Tibial artery (tissue), 4 donors: Measurements from ENCODE around the gene KIF26B.
"Not testable (repeated sequence)": the region's sequence is repeated elsewhere in the genome, so short reads cannot be mapped to it uniquely, and the experiment has no call there.

Source experiments
- DNase-seq, 2 donors: peaks; one replicate each; pipeline ENCODE4 v3.0.0-alpha.2; 2019
- H3K27ac ChIP-seq, 2 donors: fragments of 200-600 bp; sonication (generic) in 1 of 2; 1 replicate in 1 of 2; 2 replicates in 1 of 2; pipeline ENCODE4 v1.5.1; 2018 to 2019; ENCODE audit warnings: mild to moderate bottlenecking in 1 of 2
- H3K27me3 ChIP-seq, 2 donors: fragments of 200-600 bp; sonication (generic) in 1 of 2; one replicate each; pipeline versions ENCODE4 v1.5.1 to v1.6.0; 2016 to 2019
- H3K36me3 ChIP-seq, 3 donors: fragments of 200-600 bp; sonication (generic) in 2 of 3; one replicate each; pipeline ENCODE4 v1.5.1; 2016 to 2019; ENCODE audit warnings: mild to moderate bottlenecking in 2 of 3
- H3K4me1 ChIP-seq, 4 donors: fragments of 200-600 bp; sonication (generic) in 2 of 4; 1 replicate in 3 of 4; 2 replicates in 1 of 4; pipeline ENCODE4 v1.5.1; 2016 to 2019
- H3K4me3 ChIP-seq, 2 donors: fragments of 200-600 bp; sonication (generic) in 1 of 2; 1 replicate in 1 of 2; 2 replicates in 1 of 2; pipeline ENCODE4 v1.5.1; 2018 to 2019; ENCODE audit warnings: mild to moderate bottlenecking in 2 of 2
- H3K9me3 ChIP-seq, 3 donors: fragments of 200-600 bp; sonication (generic) in 1 of 3; one replicate each; pipeline ENCODE4 v1.5.1; 2016 to 2019
- intact Hi-C: fragments of 100-400 bp; cut with DNase I; formaldehyde crosslinking; loops from one replicate; pipeline ENCODE4 v1.15.0; 2023; ENCODE audit warnings: low total_unique reads
- TF ChIP-seq, protein P1 (sequence below), 2 experiments: fragments of 200-600 bp in 1 of 2; fragments of 450-650 bp in 1 of 2; IDR thresholded peaks; one replicate each; pipeline ENCODE4 v1.5.1; 2017 to 2019; ENCODE audit warnings: antibody characterized with exemption in 2 of 2, mild to moderate bottlenecking in 1 of 2, moderate library complexity in 1 of 2

KIF26B gene

DNA sequence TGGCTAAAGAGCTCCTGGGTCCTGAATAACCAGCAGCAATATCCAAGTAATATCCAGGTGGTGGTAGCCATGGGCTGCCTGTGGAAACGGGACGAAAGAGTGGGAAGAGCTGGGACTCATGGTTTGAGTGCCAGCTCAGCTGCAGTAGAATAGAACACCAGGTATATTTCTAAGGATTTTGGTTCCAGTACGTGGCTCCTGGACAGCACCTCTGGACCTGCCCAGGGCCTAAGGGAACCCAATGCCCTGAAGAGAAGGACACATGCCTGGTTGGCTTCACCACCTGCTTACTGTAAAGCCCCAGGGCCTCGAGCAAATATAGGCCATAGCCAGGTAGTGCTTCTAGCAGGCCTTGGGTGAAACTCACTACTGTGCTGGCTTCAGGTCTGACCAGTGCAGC is 566.7 kb downstream of the KIF26B start:
- no peak overlapping the region for H3K4me3 ChIP-seq
- intact Hi-C loops = no loop called here
- H3K4me1 ChIP-seq = no peaks in the 10 kb centered on the region
- peaks cover 0 to 13% (median 8%) of the 10 kb centered on the region in 3 donors for H3K9me3 ChIP-seq
- DNase-seq = no peak
- H3K27ac ChIP-seq = no peak overlapping the region
- no peaks in the 10 kb centered on the region for H3K36me3 ChIP-seq
- TF ChIP-seq, protein P1, sequence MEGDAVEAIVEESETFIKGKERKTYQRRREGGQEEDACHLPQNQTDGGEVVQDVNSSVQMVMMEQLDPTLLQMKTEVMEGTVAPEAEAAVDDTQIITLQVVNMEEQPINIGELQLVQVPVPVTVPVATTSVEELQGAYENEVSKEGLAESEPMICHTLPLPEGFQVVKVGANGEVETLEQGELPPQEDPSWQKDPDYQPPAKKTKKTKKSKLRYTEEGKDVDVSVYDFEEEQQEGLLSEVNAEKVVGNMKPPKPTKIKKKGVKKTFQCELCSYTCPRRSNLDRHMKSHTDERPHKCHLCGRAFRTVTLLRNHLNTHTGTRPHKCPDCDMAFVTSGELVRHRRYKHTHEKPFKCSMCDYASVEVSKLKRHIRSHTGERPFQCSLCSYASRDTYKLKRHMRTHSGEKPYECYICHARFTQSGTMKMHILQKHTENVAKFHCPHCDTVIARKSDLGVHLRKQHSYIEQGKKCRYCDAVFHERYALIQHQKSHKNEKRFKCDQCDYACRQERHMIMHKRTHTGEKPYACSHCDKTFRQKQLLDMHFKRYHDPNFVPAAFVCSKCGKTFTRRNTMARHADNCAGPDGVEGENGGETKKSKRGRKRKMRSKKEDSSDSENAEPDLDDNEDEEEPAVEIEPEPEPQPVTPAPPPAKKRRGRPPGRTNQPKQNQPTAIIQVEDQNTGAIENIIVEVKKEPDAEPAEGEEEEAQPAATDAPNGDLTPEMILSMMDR (IDR thresholded peaks at IDR 0.05) = no peak
- H3K27me3 ChIP-seq = no peaks in the 10 kb centered on the region

DNA sequence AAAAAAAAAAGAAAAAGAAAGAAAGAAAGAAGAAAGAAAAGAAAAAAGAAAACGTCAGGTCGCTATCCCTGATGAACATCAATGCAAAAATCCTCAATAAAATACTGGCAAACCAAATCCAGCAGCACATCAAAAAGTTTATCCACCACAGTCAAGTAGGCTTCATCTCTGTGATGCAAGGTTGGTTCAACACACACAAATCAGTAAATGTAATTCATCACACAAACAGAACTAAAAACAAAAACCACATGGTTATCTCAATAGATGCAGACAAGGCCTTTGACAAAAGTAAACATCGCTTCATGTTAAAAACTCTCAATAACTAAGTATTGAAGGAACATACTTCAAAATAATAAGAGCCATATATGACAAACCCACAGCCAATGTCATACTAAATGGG is 573.2 kb downstream of the KIF26B start:
- DNase-seq, intact Hi-C loops, H3K27me3 ChIP-seq, H3K4me1 ChIP-seq, H3K4me3 ChIP-seq, H3K27ac ChIP-seq, H3K36me3 ChIP-seq: not testable (repeated sequence)
- H3K9me3 ChIP-seq = peaks cover 0 to 35% (median 8%) of the 10 kb centered on the region in 3 donors

- Histone ChIP-seq H3K9me3 (peaks cover 0 to 22% (median 0%) of the 10 kb centered on the region in 3 donors), H3K4me3 (no peak overlapping the region), H3K27me3 (no peaks in the 10 kb centered on the region), H3K27ac (no peak overlapping the region), H3K4me1 (no peaks in the 10 kb centered on the region), H3K36me3 (no peaks in the 10 kb centered on the region)
- intact Hi-C loops = no loop called here
- no peak for DNase-seq
- TF ChIP-seq, protein P1 (IDR thresholded peaks at IDR 0.05) = no peak
Observed at GRCh38 chr1:245730801-245731200, 576.0 kb downstream of the KIF26B start.

DNA sequence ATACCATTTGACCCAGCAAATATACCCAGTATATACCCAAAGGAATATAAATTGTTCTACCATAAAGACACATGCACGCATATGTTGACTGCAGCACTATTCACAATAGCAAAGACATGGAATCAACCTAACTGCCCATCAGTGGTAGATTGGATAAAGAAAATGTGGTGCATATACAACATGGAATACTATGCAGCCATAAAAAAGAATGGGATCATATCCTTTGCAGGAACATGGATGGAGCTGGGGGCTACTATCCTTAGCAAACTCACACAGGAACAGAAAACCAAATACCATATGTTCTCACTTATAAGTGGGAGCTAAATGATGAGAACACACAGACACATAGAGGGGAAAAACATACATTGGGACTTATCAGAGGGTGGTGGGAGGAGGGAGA is 585.6 kb downstream of the KIF26B start:
- peaks cover 0 to 12% (median 0%) of the 10 kb centered on the region in 3 donors for H3K9me3 ChIP-seq
- H3K27ac ChIP-seq, H3K4me1 ChIP-seq, DNase-seq, H3K27me3 ChIP-seq, intact Hi-C loops, H3K4me3 ChIP-seq, H3K36me3 ChIP-seq: not testable (repeated sequence)

DNA sequence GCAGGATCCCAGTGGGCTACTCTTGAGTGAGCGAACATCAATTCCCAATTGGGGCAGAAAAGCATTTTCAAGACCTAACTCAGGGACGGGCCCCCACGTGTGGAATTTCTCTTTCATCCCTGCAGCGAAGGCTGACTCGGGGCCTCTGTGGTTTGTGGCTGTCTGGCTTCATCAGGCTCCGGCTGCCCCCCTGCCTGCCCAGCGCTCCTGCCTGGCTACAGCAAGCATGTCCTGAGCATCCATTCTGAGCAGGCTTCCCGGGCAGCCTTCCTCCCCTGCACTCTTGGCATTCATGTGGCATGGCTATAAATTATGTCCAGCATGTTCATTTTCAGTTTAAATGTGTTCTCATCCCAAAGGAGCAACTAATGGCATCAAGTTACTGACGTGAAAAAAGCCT is 588.1 kb downstream of the KIF26B start:
- peaks cover 0 to 29% (median 0%) of the 10 kb centered on the region in 3 donors for H3K9me3 ChIP-seq
- intact Hi-C loops = no loop called here
- no peaks in the 10 kb centered on the region for H3K27me3 ChIP-seq
- DNase-seq = no peak
- H3K27ac ChIP-seq = no peak overlapping the region
- H3K36me3 ChIP-seq = peaks cover 1 to 4% (median 2%) of the 10 kb centered on the region in 3 donors
- TF ChIP-seq, protein P1 (IDR thresholded peaks at IDR 0.05) = no peak
- H3K4me1 ChIP-seq = no peaks in the 10 kb centered on the region
- no peak overlapping the region for H3K4me3 ChIP-seq

DNA sequence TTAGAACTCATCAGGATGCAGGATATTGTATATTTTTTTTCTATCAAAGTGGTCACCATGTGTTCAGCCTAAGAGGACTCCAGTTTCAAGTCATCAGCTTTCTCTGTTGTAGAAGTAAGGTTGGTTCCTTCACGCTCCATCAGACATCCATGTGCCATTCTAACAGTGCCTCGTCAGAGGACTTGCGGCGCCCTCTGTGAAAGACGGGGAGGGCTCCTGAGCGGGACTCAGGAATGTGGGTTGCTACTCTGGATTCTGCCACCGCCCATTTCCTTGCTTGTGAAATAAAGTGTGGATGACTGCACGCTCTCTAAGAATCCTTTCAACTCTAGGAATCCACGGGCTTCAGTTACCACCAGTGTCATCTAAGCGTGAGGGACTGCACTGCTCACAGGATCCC is 593.5 kb downstream of the KIF26B start:
- DNase-seq = no peak
- Histone ChIP-seq H3K9me3 (peaks cover 0 to 60% (median 11%) of the 10 kb centered on the region in 3 donors), H3K36me3 (peaks cover 6 to 19% (median 10%) of the 10 kb centered on the region in 3 donors), H3K4me1 (no peaks in the 10 kb centered on the region), H3K27me3 (no peaks in the 10 kb centered on the region), H3K4me3 (no peak overlapping the region), H3K27ac (no peak overlapping the region)
- intact Hi-C loops = no loop called here
- TF ChIP-seq, protein P1 (IDR thresholded peaks at IDR 0.05) = no peak

- Histone ChIP-seq H3K27ac (no peak overlapping the region), H3K4me3 (no peak overlapping the region), H3K27me3 (no peaks in the 10 kb centered on the region), H3K9me3 (peaks cover 0 to 61% (median 11%) of the 10 kb centered on the region in 3 donors), H3K4me1 (no peaks in the 10 kb centered on the region), H3K36me3 (peaks cover 6 to 19% (median 10%) of the 10 kb centered on the region in 3 donors)
- TF ChIP-seq, protein P1 (IDR thresholded peaks at IDR 0.05) = no peak
- DNase-seq = no peak
- intact Hi-C loops = no loop called here
Observed at GRCh38 chr1:245748646-245749045, 593.9 kb downstream of the KIF26B start.
